GM10248 (cell line): Measurements from ENCODE around the gene DUS2.

Source experiments
- CTCF ChIA-PET: fragments of 300-600 bp; sonication (Branson Sonifier 250); formaldehyde crosslinking; extraction: SDS; loops from one replicate; lab custom pipeline; 2021; ENCODE audit warnings: antibody characterized with exemption; lab: Yijun Ruan, JAX
- POLR2A ChIA-PET: fragments of 350-650 bp; sonication (Branson Sonifier 250); formaldehyde crosslinking; extraction: SDS; loops from one replicate; lab custom pipeline; 2020; ENCODE audit warnings: antibody characterized with exemption; lab: Yijun Ruan, JAX
- DNase-seq: peaks from one replicate; pipeline ENCODE4 v3.0.0; 2012; ENCODE audit errors: extremely low spot score
- CTCF ChIP-seq: IDR thresholded peaks from 2 replicates; pipeline ENCODE4 v1.5.1; 2012; ENCODE audit warnings: mild to moderate bottlenecking, low read depth; ENCODE audit errors: extremely low read depth, missing control alignments, control extremely low read depth

The DUS2 gene

GRCh38 chr16:68070806-68071517, 47.9 kb downstream of the DUS2 start:
- CTCF ChIA-PET: interaction anchor here (0.8 to 4.3 kb wide), 13 partner anchors 10 to 258 kb away, joined by 3 to 22 read pairs (median 5); partner anchors contain the start of gene NFATC3
- POLR2A ChIA-PET: interaction anchor here (0.6 to 1.2 kb wide), 2 partner anchors 14 to 509 kb away, joined by 3 to 5 read pairs; partner anchors contain the start of gene NFATC3
- peak; percentile 62 for DNase-seq
- no peak for TF ChIP-seq CTCF

- no peak for DNase-seq
- POLR2A ChIA-PET: interaction anchor here (0.6 kb wide), 1 partner anchor 510 kb away, joined by 3 read pairs; no protein-coding TSS in a partner anchor
- CTCF ChIA-PET: interaction anchor here (0.8 to 4.3 kb wide), 12 partner anchors 10 to 255 kb away, joined by 3 to 22 read pairs (median 4); partner anchors contain the start of gene NFATC3
- TF ChIP-seq CTCF: no peak
Measured at GRCh38 chr16:68071518-68071901, 48.4 kb downstream of the DUS2 start.

- TF ChIP-seq CTCF: no peak
- POLR2A ChIA-PET: no interaction called here
- DNase-seq: no peak
- CTCF ChIA-PET: interaction anchor here (0.8 to 4.3 kb wide), 12 partner anchors 11 to 231 kb away, joined by 3 to 22 read pairs (median 4); partner anchors contain the start of gene NFATC3
Measured at GRCh38 chr16:68072038-68072695, 49.1 kb downstream of the DUS2 start.

GRCh38 chr16:68073902-68074760, 51.0 kb downstream of the DUS2 start:
- no peak for DNase-seq
- no peak for TF ChIP-seq CTCF
- CTCF ChIA-PET: interaction anchor here (0.7 to 4.3 kb wide), 11 partner anchors 10 to 254 kb away, joined by 3 to 37 read pairs (median 6); partner anchors contain the start of genes DPEP2 and NFATC3
- POLR2A ChIA-PET: interaction anchor here (0.6 to 2.8 kb wide), 2 partner anchors 10 to 205 kb away, joined by 3 to 8 read pairs; partner anchors contain the start of gene NFATC3

GRCh38 chr16:68074850-68075555, 51.9 kb downstream of the DUS2 start:
- peak; percentile 78 for DNase-seq
- TF ChIP-seq CTCF: no peak
- ChIA-PET CTCF (interaction anchor here (0.7 to 4.3 kb wide), 11 partner anchors 9 to 403 kb away, joined by 3 to 37 read pairs (median 6); partner anchors contain the start of genes NFATC3 and NRN1L), POLR2A (interaction anchor here (0.5 to 2.8 kb wide), 3 partner anchors 10 to 553 kb away, joined by 3 to 8 read pairs (median 3); partner anchors contain the start of gene NFATC3)
